Suprapubic skin (tissue), 4 donors: ENCODE results near the gene CCDC39.

Source experiments
- EP300 ChIP-seq: sonication (generic); formaldehyde crosslinking; IDR thresholded peaks from one replicate; pipeline ENCODE4 v1.6.1; 2017; ENCODE audit warnings: antibody characterized with exemption
- POLR2A ChIP-seq, 2 donors: fragments of 450-650 bp; IDR thresholded peaks; one replicate each; pipeline ENCODE4 v1.6.1; 2017; ENCODE audit warnings: antibody characterized with exemption in 2 of 2, mild to moderate bottlenecking in 2 of 2, moderate library complexity in 2 of 2
- POLR2AphosphoS5 ChIP-seq, 3 donors: sonication (generic); formaldehyde crosslinking; IDR thresholded peaks; one replicate each; pipeline ENCODE4 v1.6.1; 2017; ENCODE audit warnings: antibody characterized with exemption in 3 of 3
- TF ChIP-seq, protein P1 (sequence below), 2 donors: fragments of 200-600 bp in 1 of 2; fragments of 450-650 bp in 1 of 2; sonication (generic) in 1 of 2; IDR thresholded peaks; one replicate each; pipeline ENCODE4 v1.5.1; 2016 to 2019; ENCODE audit warnings: antibody characterized with exemption in 2 of 2, mild to moderate bottlenecking in 1 of 2, moderate library complexity in 1 of 2

DNA sequence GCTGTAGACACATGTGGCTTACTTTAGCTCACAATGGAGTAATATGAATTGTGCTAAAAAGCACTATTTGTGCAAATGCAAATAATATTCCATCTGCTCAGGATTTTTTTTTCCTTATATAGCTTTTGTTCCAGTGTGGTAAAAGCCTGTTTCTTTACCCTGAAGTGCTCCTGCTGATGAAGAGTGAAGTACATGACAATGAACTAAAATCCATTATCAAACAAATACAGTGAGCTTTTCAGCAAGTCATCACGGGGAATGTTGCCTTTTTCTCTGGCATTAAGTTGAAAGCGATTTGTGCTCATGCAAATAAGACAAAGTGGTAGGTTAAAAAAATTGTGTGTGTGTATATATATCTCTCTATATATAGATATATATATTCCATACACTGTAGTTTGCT lies 28.6 kb upstream of the CCDC39 start:
- TF ChIP-seq POLR2AphosphoS5 (IDR thresholded peaks at IDR 0.05) = no peak
- TF ChIP-seq, protein P1, sequence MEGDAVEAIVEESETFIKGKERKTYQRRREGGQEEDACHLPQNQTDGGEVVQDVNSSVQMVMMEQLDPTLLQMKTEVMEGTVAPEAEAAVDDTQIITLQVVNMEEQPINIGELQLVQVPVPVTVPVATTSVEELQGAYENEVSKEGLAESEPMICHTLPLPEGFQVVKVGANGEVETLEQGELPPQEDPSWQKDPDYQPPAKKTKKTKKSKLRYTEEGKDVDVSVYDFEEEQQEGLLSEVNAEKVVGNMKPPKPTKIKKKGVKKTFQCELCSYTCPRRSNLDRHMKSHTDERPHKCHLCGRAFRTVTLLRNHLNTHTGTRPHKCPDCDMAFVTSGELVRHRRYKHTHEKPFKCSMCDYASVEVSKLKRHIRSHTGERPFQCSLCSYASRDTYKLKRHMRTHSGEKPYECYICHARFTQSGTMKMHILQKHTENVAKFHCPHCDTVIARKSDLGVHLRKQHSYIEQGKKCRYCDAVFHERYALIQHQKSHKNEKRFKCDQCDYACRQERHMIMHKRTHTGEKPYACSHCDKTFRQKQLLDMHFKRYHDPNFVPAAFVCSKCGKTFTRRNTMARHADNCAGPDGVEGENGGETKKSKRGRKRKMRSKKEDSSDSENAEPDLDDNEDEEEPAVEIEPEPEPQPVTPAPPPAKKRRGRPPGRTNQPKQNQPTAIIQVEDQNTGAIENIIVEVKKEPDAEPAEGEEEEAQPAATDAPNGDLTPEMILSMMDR (IDR thresholded peaks at IDR 0.05) = no peak
- no peak for TF ChIP-seq POLR2A (IDR thresholded peaks at IDR 0.05)
- no peak for TF ChIP-seq EP300
